ENCODE data around the gene PI4KA. TPM values are rescaled to one million over a fixed set of nuclear protein-coding genes. Genes with fewer than 3 reads are reported as not detected.
"Not testable (repeated sequence)": the region's sequence is repeated elsewhere in the genome, so short reads cannot be mapped to it uniquely, and the experiment has no call there.

Gene PI4KA
- total RNA-seq, 2 donors from 2014 or later = 77.3 to 82.4 TPM

DNA sequence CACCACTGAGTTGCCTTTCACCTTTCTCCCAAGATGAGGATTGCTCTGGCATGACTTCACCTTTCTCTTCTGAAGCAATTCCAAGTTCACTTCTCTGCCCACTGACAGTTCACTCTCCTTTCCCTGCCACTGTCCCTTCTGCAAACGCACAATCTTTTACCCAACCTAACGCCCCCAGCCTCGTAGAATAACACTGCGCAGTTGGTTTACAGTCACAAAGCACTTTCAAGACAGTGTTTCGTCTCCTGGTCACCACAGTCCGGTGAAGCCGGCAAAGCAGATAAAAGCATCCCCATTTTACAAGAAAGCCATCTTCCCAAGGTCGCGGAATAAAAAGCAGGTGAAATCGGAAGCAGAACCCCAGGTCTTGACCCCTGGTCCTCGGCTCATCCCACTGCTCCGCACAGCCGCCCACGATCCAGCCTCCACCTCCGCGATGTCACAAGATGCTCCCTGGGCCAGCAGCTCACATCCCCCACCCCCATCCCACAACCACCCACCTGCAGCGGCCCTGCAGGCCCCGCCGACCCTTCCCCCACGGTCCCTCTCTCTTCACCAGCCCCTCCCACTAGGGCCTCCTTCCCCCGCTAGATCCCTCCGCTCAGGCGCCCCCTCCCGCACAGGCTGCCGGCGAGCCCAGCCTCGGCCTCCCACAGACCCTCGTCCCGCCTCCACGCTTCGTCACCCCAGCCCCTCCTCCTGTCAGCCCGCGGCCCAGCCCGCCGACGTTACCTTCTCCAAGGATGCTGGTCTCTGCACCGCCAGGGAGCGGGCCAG, 585 bp downstream of the PI4KA start:
- ATAC-seq (peak; percentile 55), DNase-seq (peak; percentile 86 to 88)
- intact Hi-C loops (cut with DNase I, micrococcal nuclease) = no loop called here

DNA sequence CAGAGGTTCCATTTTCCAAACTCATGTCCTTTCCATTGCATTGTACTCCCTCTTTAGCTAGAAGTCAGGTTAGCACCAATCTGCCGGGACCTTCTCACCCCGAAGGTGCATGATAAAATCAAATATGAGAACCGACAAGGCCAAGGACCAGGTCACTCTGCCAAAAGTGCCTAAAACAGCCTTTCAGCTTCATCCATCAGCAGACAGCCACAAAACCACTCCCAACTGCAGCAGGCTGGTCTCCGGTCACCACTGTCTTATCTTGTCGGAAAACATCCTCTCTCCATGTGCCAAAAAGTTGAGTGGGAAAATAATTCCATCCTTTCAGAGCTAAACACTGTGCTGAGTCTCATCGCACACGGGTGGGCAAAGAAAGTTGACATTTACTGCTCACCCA, 1.4 kb downstream of the PI4KA start:
- DNase-seq (no peak), ATAC-seq (no peak)
- intact Hi-C loops (cut with DNase I, micrococcal nuclease) = no loop called here

DNA sequence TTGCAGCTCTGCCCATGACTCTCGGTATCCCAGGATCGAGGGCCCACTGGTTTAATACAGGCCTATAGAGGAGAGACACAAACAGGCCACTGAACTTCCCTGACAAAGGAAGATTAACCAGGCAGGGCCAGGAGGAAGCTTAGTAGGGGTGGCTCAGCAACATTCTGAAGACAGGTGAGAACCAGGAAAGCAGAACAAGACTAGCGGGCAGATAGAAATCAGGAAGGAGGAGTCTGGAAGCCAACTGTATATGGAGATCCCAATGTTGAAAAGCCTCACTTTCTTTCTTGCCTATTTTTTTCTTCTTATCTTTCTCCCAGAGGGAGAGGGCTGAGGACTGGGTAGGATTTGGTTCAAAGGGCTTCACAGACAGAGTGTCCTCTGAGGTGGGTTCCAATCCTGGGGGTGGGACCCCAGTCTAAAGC, 5.4 kb downstream of the PI4KA start:
- ATAC-seq (no peak), DNase-seq (no peak)
- intact Hi-C loops (cut with DNase I, micrococcal nuclease) = no loop called here

DNA sequence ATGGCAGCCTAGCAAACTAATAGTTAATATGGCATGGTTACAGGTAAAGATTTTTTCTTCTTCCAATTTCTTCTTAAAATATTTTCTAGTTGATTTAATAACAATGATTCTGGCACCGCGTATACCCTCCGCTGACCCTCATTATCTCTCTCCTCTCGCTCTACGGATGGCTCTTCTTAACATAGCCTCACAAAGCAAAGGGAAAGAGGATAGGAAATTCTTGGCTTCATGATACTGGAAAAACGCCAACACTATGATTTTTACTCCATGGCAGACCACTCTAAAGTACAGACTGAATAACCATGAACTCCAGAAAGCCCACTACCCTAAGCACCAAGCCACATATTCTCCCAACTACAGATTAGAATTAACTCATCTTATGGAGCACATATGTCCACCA, 6.1 kb downstream of the PI4KA start:
- ATAC-seq (no peak), DNase-seq (no peak)
- intact Hi-C loops (cut with DNase I, micrococcal nuclease) = no loop called here

- no peak for ATAC-seq
- intact Hi-C loops (cut with DNase I, micrococcal nuclease) = no loop called here
- no peak for DNase-seq
These were observed 6.5 kb downstream of the PI4KA start for GRCh38 chr22:20852076-20852475.

GRCh38 chr22:20847318-20847822, 11.2 kb downstream of the PI4KA start:
- intact Hi-C loops (cut with DNase I, micrococcal nuclease) = no loop called here
- no peak for ATAC-seq

DNA sequence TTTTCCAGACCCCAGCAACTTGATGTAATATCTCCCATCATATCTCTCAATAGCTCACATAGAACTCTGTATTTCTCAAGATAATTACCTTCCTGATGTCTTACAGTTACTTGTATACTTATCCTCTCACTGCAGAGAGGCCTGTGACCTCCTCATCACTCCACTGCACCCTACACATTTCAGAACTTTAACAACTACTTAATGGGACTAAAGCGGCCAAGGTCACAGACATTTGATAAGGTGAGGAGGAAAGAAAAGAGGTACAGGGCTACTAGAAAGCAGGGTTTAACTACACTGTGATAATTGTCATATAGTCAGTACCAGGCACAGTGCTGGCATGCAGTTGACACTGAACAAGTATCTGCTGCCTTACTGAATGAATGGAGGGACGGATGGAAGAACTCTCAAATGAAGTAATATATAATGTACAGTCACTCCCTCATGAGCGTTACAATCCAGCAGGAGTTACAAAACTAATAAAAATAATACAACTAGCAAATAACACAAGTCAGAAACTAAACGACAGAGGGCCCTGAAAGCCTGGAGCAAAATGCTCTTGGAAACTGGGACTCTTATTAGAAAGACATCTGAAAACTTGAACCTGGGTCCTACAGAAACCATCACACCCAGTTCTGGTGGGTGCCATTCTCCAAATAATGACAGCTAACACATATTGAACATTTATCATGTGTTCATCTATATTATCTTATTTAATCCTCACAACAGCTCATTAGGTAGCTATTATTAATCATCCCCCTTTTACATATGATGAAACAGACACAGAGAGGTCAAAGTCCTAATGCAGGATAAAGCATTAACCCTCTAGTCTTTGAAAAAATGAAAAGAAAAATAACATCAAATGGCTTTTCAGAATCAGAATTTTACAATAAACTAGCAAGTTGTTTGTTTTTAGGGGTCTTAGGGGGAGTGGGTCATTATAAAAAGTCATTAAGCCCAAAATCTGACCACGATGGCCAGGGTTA, 14.3 kb downstream of the PI4KA start:
- no peak for ATAC-seq
- intact Hi-C loops (cut with DNase I, micrococcal nuclease) = no loop called here
- DNase-seq = no peak

More at GRCh38 chr22:20847318-20847822, 11.2 kb downstream of the PI4KA start:
- no peak for DNase-seq

DNA sequence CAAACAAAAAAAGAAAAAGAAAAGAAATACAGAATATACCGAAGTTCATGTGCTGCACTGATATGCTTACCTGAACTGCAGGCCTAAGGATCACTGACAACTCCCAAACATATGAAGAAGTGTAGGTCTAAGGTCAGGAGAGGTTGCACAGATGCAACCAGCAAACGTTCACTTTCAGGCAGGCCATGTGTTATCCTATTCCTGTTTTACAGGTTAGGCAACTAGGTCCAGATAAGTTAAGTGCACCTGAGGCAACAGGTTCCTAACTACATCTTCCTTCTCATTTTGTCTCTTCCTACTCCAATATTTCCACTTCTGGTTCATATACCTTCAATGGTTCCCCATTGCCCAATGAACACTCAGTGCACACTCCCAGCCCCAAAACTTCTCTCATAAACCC, 15.1 kb downstream of the PI4KA start:
- intact Hi-C loops (cut with DNase I, micrococcal nuclease) = no loop called here
- DNase-seq (no peak), ATAC-seq (peak; percentile 91)

GRCh38 chr22:20840646-20841371, 17.8 kb downstream of the PI4KA start:
- intact Hi-C loops (cut with DNase I, micrococcal nuclease) = no loop called here
- peak; percentile 38 for ATAC-seq
- DNase-seq = no peak

- DNase-seq (no peak), ATAC-seq (no peak)
- intact Hi-C loops (cut with DNase I, micrococcal nuclease) = no loop called here
These were observed 18.6 kb downstream of the PI4KA start for GRCh38 chr22:20839837-20840645.

DNA sequence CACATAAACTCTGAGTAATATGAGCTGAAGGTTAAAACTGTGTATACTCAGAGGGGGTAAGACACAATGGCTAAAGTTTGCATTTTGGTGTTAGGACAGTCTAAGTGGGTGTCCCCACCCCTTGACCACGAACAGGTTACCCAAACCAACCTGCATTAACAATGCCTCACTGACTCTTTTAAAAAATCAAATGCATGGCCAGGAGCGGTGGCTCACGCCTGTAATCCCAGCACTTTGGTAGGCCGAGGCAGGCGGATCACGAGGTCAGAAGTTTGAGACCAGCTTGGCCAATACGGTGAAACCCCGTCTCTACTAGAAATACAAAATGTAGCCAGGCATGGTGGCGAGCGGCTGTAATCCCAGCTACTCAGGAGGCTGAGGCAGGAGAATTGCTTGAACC, 19.3 kb downstream of the PI4KA start:
- ATAC-seq; intact Hi-C loops (cut with DNase I, micrococcal nuclease); DNase-seq: not testable (repeated sequence)

- intact Hi-C loops (cut with DNase I, micrococcal nuclease) = no loop called here
- ATAC-seq (no peak), DNase-seq (no peak)
These were observed 21.4 kb downstream of the PI4KA start for GRCh38 chr22:20836987-20837823.

- no peak for DNase-seq
- no peak for ATAC-seq
- intact Hi-C loops (cut with DNase I, micrococcal nuclease) = no loop called here
These were observed 23.9 kb downstream of the PI4KA start for GRCh38 chr22:20834725-20835124.

DNA sequence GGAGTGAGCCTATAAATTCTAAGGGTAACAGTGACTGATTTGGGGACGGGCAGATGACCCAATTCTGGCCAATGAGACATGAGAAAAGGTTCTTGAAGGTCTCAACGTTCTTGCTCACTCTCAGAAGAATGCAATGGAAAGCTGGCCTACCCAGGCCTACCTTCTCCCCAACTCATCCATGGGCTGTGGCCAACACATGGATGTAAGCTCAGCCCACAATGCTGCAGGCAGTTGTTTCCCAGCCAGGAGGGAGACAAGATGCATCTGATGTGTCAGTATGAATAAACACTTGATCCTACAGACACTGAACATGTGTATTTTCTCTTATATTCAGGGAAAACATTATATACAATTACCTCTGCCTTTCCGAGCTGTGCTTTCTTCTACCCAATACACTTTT, 24.4 kb downstream of the PI4KA start:
- intact Hi-C loops (cut with DNase I, micrococcal nuclease) = no loop called here
- ATAC-seq (no peak), DNase-seq (no peak)

- intact Hi-C loops (cut with DNase I, micrococcal nuclease) = no loop called here
- no peak for DNase-seq
These were observed 25.4 kb downstream of the PI4KA start for GRCh38 chr22:20833225-20833665.

GRCh38 chr22:20829491-20830134, 29.0 kb downstream of the PI4KA start:
- no peak for ATAC-seq
- intact Hi-C loops (cut with DNase I, micrococcal nuclease) = no loop called here

More at GRCh38 chr22:20833225-20833665, 25.4 kb downstream of the PI4KA start:
- ATAC-seq = no peak

More at GRCh38 chr22:20829491-20830134, 29.0 kb downstream of the PI4KA start:
- no peak for DNase-seq

All from left colon (tissue), 2 donors.